Liver (tissue), 3 donors: ENCODE measurements around the gene SP1.

Experiments used
- CTCF ChIP-seq: fragments of 150-350 bp; IDR thresholded peaks from 2 replicates; pipeline ENCODE4 v1.5.1; 2017; ENCODE audit warnings: improper control_type of control experiment, low read depth, low read length; ENCODE audit not compliant: missing input control
- SP1 ChIP-seq: IDR thresholded peaks from 2 replicates; pipeline ENCODE4 v1.6.1; 2018; ENCODE audit warnings: antibody characterized with exemption, mild to moderate bottlenecking
- YY1 ChIP-seq: IDR thresholded peaks from 2 replicates; pipeline ENCODE4 v1.6.1; 2016; ENCODE audit warnings: antibody characterized with exemption, mild to moderate bottlenecking
- donor health status: healthy.
- donor health status: healthy.

- TF ChIP-seq CTCF: no peak
- no peak for TF ChIP-seq YY1
- TF ChIP-seq SP1: no peak
Measured at GRCh38 chr12:53431187-53431586, 51.2 kb downstream of the SP1 start.
